A549 (cell line): ENCODE results near the gene REX1BD. TPM values are rescaled to one million over a fixed set of nuclear protein-coding genes. Genes with fewer than 3 reads are reported as not detected.

ENCODE experiments used
- ATAC-seq, 2 experiments: fragments of 200-7000 bp in 1 of 2; fragments of >200 bp in 1 of 2; cut with Nextera tagmentation in 1 of 2; cut with Tn5 transposase in 1 of 2; 3 replicates each; pipeline versions ENCODE4 v1.8.0 to v1.9.1; 2018 to 2020; ENCODE audit warnings: mild to moderate bottlenecking in 1 of 2, moderate library complexity in 1 of 2
- CTCF ChIA-PET: fragments of 300-600 bp; sonication (Branson Sonifier 250); formaldehyde crosslinking; extraction: SDS; loops from one replicate; lab custom pipeline; 2021; ENCODE audit warnings: antibody characterized with exemption, inconsistent platforms; lab: Yijun Ruan, JAX
- POLR2A ChIA-PET: fragments of 350-600 bp; formaldehyde crosslinking; extraction: SDS; loops from one replicate; lab custom pipeline; 2021; ENCODE audit warnings: antibody characterized with exemption, inconsistent platforms; lab: Yijun Ruan, JAX
- DNase-seq, 2 experiments: peaks; one replicate each; pipeline versions ENCODE4 v3.0.0 to v3.0.0-alpha.2; 2011 to 2016; ENCODE audit warnings: low read depth in 1 of 2, low spot score in 1 of 2
- FAIRE-seq: peaks from 2 replicates; lab custom pipeline; 2011; peaks lifted over from hg19 to GRCh38; lab: Jason Lieb, UNC
- H3K27ac ChIP-seq, 2 experiments: fragments of >200 bp; sonication (Bioruptor Twin); formaldehyde crosslinking; 3 replicates each; pipeline ENCODE4 v1.5.1; 2016 to 2017
- H3K4me1 ChIP-seq: fragments of >200 bp; sonication (Bioruptor Twin); formaldehyde crosslinking; 3 replicates; pipeline ENCODE4 v1.6.1; 2016
- H3K4me2 ChIP-seq: fragments of >200 bp; sonication (Bioruptor Twin); formaldehyde crosslinking; 3 replicates; pipeline ENCODE4 v1.6.1; 2016
- H3K4me3 ChIP-seq: fragments of >200 bp; sonication (Bioruptor Twin); formaldehyde crosslinking; 3 replicates; pipeline ENCODE4 v1.5.1; 2016
- H3K9me3 ChIP-seq: fragments of >200 bp; sonication (Bioruptor Twin); formaldehyde crosslinking; 3 replicates; pipeline ENCODE4 v1.6.1; 2016
- BHLHE40 ChIP-seq: IDR thresholded peaks from 2 replicates; pipeline ENCODE4 v1.6.1; 2012; ENCODE audit warnings: low read depth, low read length, inconsistent platforms
- CBX2 ChIP-seq: fragments of 200-600 bp; sonication (generic); IDR thresholded peaks from 2 replicates; pipeline ENCODE4 v1.6.1; 2016; ENCODE audit warnings: low read depth, mild to moderate bottlenecking, borderline replicate concordance
- CBX8 ChIP-seq: fragments of 200-600 bp; sonication (generic); IDR thresholded peaks from 2 replicates; pipeline ENCODE4 v1.6.1; 2016
- CHD2 ChIP-seq: fragments of 150-350 bp; IDR thresholded peaks from 2 replicates; pipeline ENCODE4 v1.6.1; 2014; ENCODE audit warnings: low read length; ENCODE audit not compliant: partially characterized antibody
- E2F6 ChIP-seq: IDR thresholded peaks from 2 replicates; pipeline ENCODE4 v1.6.1; 2012; ENCODE audit warnings: low read depth, borderline replicate concordance
- EHMT2 ChIP-seq: fragments of 200-600 bp; sonication (generic); IDR thresholded peaks from 2 replicates; pipeline ENCODE4 v1.6.1; 2016; ENCODE audit warnings: antibody characterized with exemption, low read depth, mild to moderate bottlenecking, moderate library complexity
- ESRRA ChIP-seq: fragments of 150-350 bp; IDR thresholded peaks from 2 replicates; pipeline ENCODE4 v1.6.1; 2014; ENCODE audit warnings: mild to moderate bottlenecking, low read length, borderline replicate concordance
- FOSL2 ChIP-seq, 2 experiments: fragments of 450-650 bp in 1 of 2; fragments of >200 bp in 1 of 2; sonication (Bioruptor Twin) in 1 of 2; formaldehyde crosslinking; IDR thresholded peaks; 2 replicates each; pipeline versions ENCODE4 v1.5.0 to v1.6.1; 2016 to 2020; ENCODE audit warnings: mild to moderate bottlenecking in 1 of 2, moderate library complexity in 1 of 2
- GATA3 ChIP-seq: IDR thresholded peaks from 2 replicates; pipeline ENCODE4 v1.6.1; 2012; ENCODE audit warnings: borderline replicate concordance
- JUN ChIP-seq, 2 experiments: fragments of >200 bp; sonication (Bioruptor Twin); formaldehyde crosslinking; IDR thresholded peaks; 2 replicates in 1 of 2; 3 replicates in 1 of 2; pipeline ENCODE4 v1.6.1; 2016 to 2017
- KDM1A ChIP-seq: fragments of 200-600 bp; sonication (generic); IDR thresholded peaks from 2 replicates; pipeline ENCODE4 v1.6.1; 2016; ENCODE audit warnings: low read depth, mild to moderate bottlenecking
- KDM5A ChIP-seq: fragments of 200-600 bp; sonication (generic); IDR thresholded peaks from 2 replicates; pipeline ENCODE4 v1.6.1; 2016; ENCODE audit warnings: antibody characterized with exemption, mild to moderate bottlenecking
- MAX ChIP-seq: IDR thresholded peaks from 2 replicates; pipeline ENCODE4 v1.6.1; 2012
- MYC ChIP-seq: IDR thresholded peaks from 2 replicates; pipeline ENCODE4 v1.6.1; 2012; ENCODE audit warnings: mild to moderate bottlenecking, inconsistent platforms, low read length, improper control_type of control experiment, borderline replicate concordance
- NR3C1 ChIP-seq: fragments of >200 bp; sonication (Bioruptor Twin); formaldehyde crosslinking; IDR thresholded peaks from 3 replicates; pipeline ENCODE4 v1.6.1; 2017
- POLR2A ChIP-seq: IDR thresholded peaks from 2 replicates; pipeline ENCODE4 v1.6.1; 2012; ENCODE audit warnings: mild to moderate bottlenecking, low read length
- POLR2AphosphoS2 ChIP-seq: conservative IDR thresholded peaks from 2 replicates; pipeline ENCODE4 v1.6.1; 2012; ENCODE audit warnings: low read length, improper control_type of control experiment, inconsistent platforms
- RAD21 ChIP-seq, 2 experiments: fragments of >200 bp in 1 of 2; sonication (Bioruptor Twin) in 1 of 2; formaldehyde crosslinking in 1 of 2; IDR thresholded peaks in 1 of 2; conservative IDR thresholded peaks in 1 of 2; 2 replicates in 1 of 2; 3 replicates in 1 of 2; pipeline ENCODE4 v1.6.1; 2012 to 2018; ENCODE audit warnings: inconsistent platforms in 1 of 2
- RFX5 ChIP-seq: fragments of 450-650 bp; IDR thresholded peaks from 2 replicates; pipeline ENCODE4 v1.7.1; 2014; ENCODE audit warnings: antibody characterized with exemption, mild to moderate bottlenecking, moderate library complexity
- RNF2 ChIP-seq: fragments of 200-600 bp; sonication (generic); IDR thresholded peaks from 2 replicates; pipeline ENCODE4 v1.6.1; 2016; ENCODE audit warnings: low read depth, mild to moderate bottlenecking, antibody characterized with exemption, moderate library complexity, borderline replicate concordance
- TP53 ChIP-seq: fragments of 250-450 bp; sonication (Bioruptor Pico); IDR thresholded peaks from 2 replicates; pipeline ENCODE4 v1.5.0; 2021; ENCODE audit warnings: mild to moderate bottlenecking, moderate library complexity
- ZSCAN20 ChIP-seq: fragments of 250-450 bp; sonication (Bioruptor Pico); IDR thresholded peaks from 2 replicates; pipeline ENCODE4 v1.8.0; 2022; ENCODE audit warnings: mild to moderate bottlenecking, moderate library complexity
- WGBS: methylation state at CpG from one replicate; pipeline ENCODE4 v1.1.6; 2017; ENCODE audit errors: missing lambda C conversion rate; 5-methylcytosine and 5-hydroxymethylcytosine counted together
- polyA plus RNA-seq, 4 experiments: library from polyadenylated mRNA; depleted of rRNA in 3 of 4; stranded (reverse); fragments of >200 nt; fragmentation: RNase III in 1 of 4; extraction: RNeasy Plus Mini Kit Qiagen cat#74134 plus additional on column Dnase treatment in 1 of 4; gene quantifications; 2 replicates in 3 of 4; 3 replicates in 1 of 4; pipeline ENCODE4 v1.2.3, GENCODE V29; 2011 to 2017
- TF ChIP-seq, protein P1 (sequence below): fragments of >200 bp; sonication (Bioruptor Twin); formaldehyde crosslinking; IDR thresholded peaks from 3 replicates; pipeline ENCODE4 v1.5.1; 2016
- TF ChIP-seq, protein P2 (sequence below): fragments of 250-450 bp; sonication (Bioruptor Pico); IDR thresholded peaks from 2 replicates; pipeline ENCODE4 v1.5.0; 2020; ENCODE audit warnings: low read depth, mild to moderate bottlenecking, moderate library complexity

REX1BD gene
- polyA plus RNA-seq, 2 of the 4 experiments (the other 2 are of a cell fraction) = 23.1 to 47.3 TPM

- TF ChIP-seq CHD2 (no peak), KDM5A (no peak), CBX2 (no peak)
- TF ChIP-seq, all 56 proteins: peak for 2
Observed at GRCh38 chr19:18558202-18558555, 30.4 kb upstream of the REX1BD start (continued).

DNA sequence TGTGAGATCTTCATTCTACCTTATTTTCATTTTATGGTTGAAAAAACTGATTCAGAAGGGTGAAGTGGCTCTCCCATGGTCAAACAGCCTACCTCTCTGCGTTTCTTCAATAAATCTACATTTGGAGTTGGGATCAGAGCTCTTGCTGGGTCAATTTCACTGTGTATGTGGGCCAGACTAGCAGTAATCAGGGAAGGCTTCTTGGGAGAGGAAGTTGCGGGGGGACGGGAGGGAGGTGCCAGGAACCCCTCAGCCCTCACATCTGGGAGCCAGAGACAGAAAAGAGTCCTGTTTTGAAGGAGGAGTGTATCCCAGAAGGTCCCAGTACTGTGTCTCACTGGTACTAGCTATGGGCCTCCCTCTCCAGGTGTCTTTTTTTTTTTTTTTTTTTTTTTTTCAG is 30.0 kb upstream of the REX1BD start:
- H3K4me2 ChIP-seq = peak overlapping the region; percentile 88
- H3K27ac ChIP-seq = peak overlapping the region; percentile 84 to 96
- POLR2A ChIA-PET = interaction anchor here (1.4 kb wide), 2 partner anchors 13 to 38 kb away, joined by 4 to 13 read pairs; partner anchors contain the start of gene UBA52
- H3K4me3 ChIP-seq = peak overlapping the region; percentile 81
- WGBS = 41% methylated on average over 3 of the region's 3 CpGs
- ATAC-seq (no peak), DNase-seq (no peak), FAIRE-seq (no peak)
- peaks cover 11% of the 10 kb centered on the region; the same call in 2 of the 3 replicates for H3K4me1 ChIP-seq
- H3K9me3 ChIP-seq = no peaks in the 10 kb centered on the region
- CTCF ChIA-PET = interaction anchor here (0.8 to 1.5 kb wide), 3 partner anchors 30 to 108 kb away, joined by 3 to 5 read pairs (median 5); partner anchors contain the start of gene REX1BD
- TF ChIP-seq KDM1A (no peak), POLR2AphosphoS2 (no peak), MYC (no peak), MAX (no peak), E2F6 (no peak), ESRRA (no peak), TP53 (CRISPR knock-in tag) (no peak), EHMT2 (no peak), JUN (IDR thresholded peaks at IDR 0.05) (no peak), BHLHE40 (no peak), NR3C1 (no peak), RAD21 (conservative IDR thresholded peaks at IDR 0.05 in 1 of 2, IDR thresholded peaks at IDR 0.05 in 1 of 2) (no peak), POLR2A (no peak), GATA3 (no peak), ZSCAN20 (CRISPR knock-in tag) (no peak), CBX8 (no peak), FOSL2 (IDR thresholded peaks at IDR 0.05) (no peak), FOSL2 (CRISPR knock-in tag; IDR thresholded peaks at IDR 0.05) (no peak)
- TF ChIP-seq, protein P1, sequence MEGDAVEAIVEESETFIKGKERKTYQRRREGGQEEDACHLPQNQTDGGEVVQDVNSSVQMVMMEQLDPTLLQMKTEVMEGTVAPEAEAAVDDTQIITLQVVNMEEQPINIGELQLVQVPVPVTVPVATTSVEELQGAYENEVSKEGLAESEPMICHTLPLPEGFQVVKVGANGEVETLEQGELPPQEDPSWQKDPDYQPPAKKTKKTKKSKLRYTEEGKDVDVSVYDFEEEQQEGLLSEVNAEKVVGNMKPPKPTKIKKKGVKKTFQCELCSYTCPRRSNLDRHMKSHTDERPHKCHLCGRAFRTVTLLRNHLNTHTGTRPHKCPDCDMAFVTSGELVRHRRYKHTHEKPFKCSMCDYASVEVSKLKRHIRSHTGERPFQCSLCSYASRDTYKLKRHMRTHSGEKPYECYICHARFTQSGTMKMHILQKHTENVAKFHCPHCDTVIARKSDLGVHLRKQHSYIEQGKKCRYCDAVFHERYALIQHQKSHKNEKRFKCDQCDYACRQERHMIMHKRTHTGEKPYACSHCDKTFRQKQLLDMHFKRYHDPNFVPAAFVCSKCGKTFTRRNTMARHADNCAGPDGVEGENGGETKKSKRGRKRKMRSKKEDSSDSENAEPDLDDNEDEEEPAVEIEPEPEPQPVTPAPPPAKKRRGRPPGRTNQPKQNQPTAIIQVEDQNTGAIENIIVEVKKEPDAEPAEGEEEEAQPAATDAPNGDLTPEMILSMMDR = no peak

DNA sequence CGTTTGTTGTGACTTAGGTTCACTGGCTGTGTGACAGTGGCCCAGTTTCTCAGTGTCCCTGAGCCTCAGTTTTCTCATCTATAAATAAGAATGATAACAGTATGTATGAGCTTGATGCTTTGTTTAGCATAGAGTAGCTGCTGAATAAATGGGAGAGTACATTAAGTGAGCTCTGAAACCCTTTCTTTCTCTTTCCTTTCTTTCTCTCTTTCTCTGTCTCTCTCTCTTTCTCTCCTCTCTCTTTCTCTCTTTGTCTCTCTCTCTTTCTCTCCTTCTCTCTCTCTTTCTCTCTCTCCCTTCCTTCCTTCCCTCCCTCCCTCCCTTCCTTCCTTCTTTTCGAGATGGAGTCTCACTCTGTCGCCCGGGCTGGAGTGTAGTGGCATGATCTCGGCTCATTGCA is 28.9 kb upstream of the REX1BD start:
- WGBS = 76% methylated on average over 5 of the region's 5 CpGs
- Histone ChIP-seq H3K9me3 (no peaks in the 10 kb centered on the region), H3K4me2 (peak overlapping the region; percentile 88; the same call in 1 of the 3 replicates), H3K4me1 (peaks cover 11% of the 10 kb centered on the region; the same call in 2 of the 3 replicates), H3K4me3 (no peak overlapping the region), H3K27ac (no peak overlapping the region)
- no peak for TF ChIP-seq RNF2
- no peak for TF ChIP-seq RAD21 (conservative IDR thresholded peaks at IDR 0.05 in 1 of 2, IDR thresholded peaks at IDR 0.05 in 1 of 2)
- no peak for TF ChIP-seq POLR2AphosphoS2
- no peak for TF ChIP-seq ESRRA
- no peak for TF ChIP-seq GATA3
- no peak for TF ChIP-seq POLR2A
- TF ChIP-seq RFX5 = no peak
- TF ChIP-seq, protein P2, sequence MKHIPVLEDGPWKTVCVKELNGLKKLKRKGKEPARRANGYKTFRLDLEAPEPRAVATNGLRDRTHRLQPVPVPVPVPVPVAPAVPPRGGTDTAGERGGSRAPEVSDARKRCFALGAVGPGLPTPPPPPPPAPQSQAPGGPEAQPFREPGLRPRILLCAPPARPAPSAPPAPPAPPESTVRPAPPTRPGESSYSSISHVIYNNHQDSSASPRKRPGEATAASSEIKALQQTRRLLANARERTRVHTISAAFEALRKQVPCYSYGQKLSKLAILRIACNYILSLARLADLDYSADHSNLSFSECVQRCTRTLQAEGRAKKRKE (CRISPR knock-in tag) = no peak
- POLR2A ChIA-PET = no interaction called here
- FAIRE-seq = no peak
- DNase-seq = no peak
- CTCF ChIA-PET = interaction anchor here (1.5 kb wide), 1 partner anchor 29 kb away, joined by 5 read pairs; the partner anchor contains the start of gene REX1BD
- no peak for ATAC-seq
